Smooth muscle cell (in vitro differentiated cells): ENCODE data around the gene ZYG11A. TPM values are rescaled to one million over a fixed set of nuclear protein-coding genes. Genes with fewer than 3 reads are reported as not detected.

Experiments
- DNase-seq: peaks from one replicate; lab custom pipeline; 2025; ENCODE audit not compliant: unreplicated experiment; lab: John Stamatoyannopoulos, UW
- H2AFZ ChIP-seq: fragments of 200-600 bp; sonication (generic); 2 replicates; pipeline ENCODE4 v1.6.0; 2016; ENCODE audit warnings: antibody characterized with exemption, low read depth, mild to moderate bottlenecking
- H3F3A ChIP-seq: fragments of 200-600 bp; sonication (generic); 2 replicates; pipeline ENCODE4 v1.6.0; 2017; ENCODE audit warnings: antibody characterized with exemption, low read depth
- H3K27ac ChIP-seq: fragments of 200-600 bp; sonication (generic); 2 replicates; pipeline ENCODE4 v1.5.1; 2016; ENCODE audit warnings: low read depth, mild to moderate bottlenecking
- H3K27me3 ChIP-seq: fragments of 200-600 bp; sonication (generic); 2 replicates; pipeline ENCODE4 v1.6.1; 2016; ENCODE audit warnings: low read depth, mild to moderate bottlenecking
- H3K36me3 ChIP-seq: fragments of 200-600 bp; sonication (generic); 2 replicates; pipeline ENCODE4 v1.5.1; 2016; ENCODE audit warnings: low read depth
- H3K4me1 ChIP-seq: fragments of 200-600 bp; sonication (generic); 2 replicates; pipeline ENCODE4 v1.5.1; 2016; ENCODE audit warnings: low read depth
- H3K4me2 ChIP-seq: fragments of 200-600 bp; sonication (generic); 2 replicates; pipeline ENCODE4 v1.6.0; 2016; ENCODE audit warnings: mild to moderate bottlenecking
- H3K4me3 ChIP-seq: fragments of 200-600 bp; sonication (generic); 2 replicates; pipeline ENCODE4 v1.5.1; 2016; ENCODE audit warnings: mild to moderate bottlenecking
- H3K79me2 ChIP-seq: fragments of 200-600 bp; sonication (generic); 2 replicates; pipeline ENCODE4 v1.6.0; 2016; ENCODE audit warnings: low read depth, mild to moderate bottlenecking
- H3K9ac ChIP-seq: fragments of 200-600 bp; sonication (generic); 2 replicates; pipeline ENCODE4 v1.6.0; 2016; ENCODE audit warnings: low read depth
- H3K9me3 ChIP-seq: fragments of 200-600 bp; sonication (generic); replicated peaks from 2 replicates; pipeline ENCODE4 v1.5.1; 2016; ENCODE audit warnings: low read depth
- H4K20me1 ChIP-seq: fragments of 200-600 bp; sonication (generic); 2 replicates; pipeline ENCODE4 v1.6.0; 2016; ENCODE audit warnings: low read depth
- WGBS: methylation state at CpG from one replicate; pipeline ENCODE4 v1.1.7; 2016; ENCODE audit warnings: low lambda C conversion rate; 5-methylcytosine and 5-hydroxymethylcytosine counted together
- polyA plus RNA-seq: library from polyadenylated mRNA; unstranded; fragments of >200 nt; fragmentation: Nextera tagmentation; extraction: Ambion mirVana; gene quantifications from 2 replicates; pipeline ENCODE4 v1.2.1, GENCODE V29; 2016
- total RNA-seq: library from RNA; depleted of rRNA; stranded (reverse); fragments of >200 nt; gene quantifications from 2 replicates; pipeline ENCODE4 v1.2.3, GENCODE V29; 2014
- TF ChIP-seq, protein P1 (sequence below): fragments of 200-600 bp; sonication (generic); IDR thresholded peaks from 2 replicates; pipeline ENCODE4 v1.5.1; 2017; ENCODE audit warnings: borderline replicate concordance, mild to moderate bottlenecking, antibody characterized with exemption; ENCODE audit not compliant: insufficient read depth, poor library complexity, severe bottlenecking

Gene ZYG11A
- total and polyA plus RNA-seq, 2 experiments from 2014 or later: not detected

GRCh38 chr1:52892424-52893215 lies 50.1 kb downstream of the ZYG11A start:
- H3K79me2 ChIP-seq: no peaks in the 10 kb centered on the region
- H3F3A ChIP-seq: no peaks in the 10 kb centered on the region
- H3K9ac ChIP-seq: no peak overlapping the region
- H3K36me3 ChIP-seq: no peaks in the 10 kb centered on the region
- WGBS: 100% methylated on average over 5 of the region's 5 CpGs
- H3K9me3 ChIP-seq: no peaks in the 10 kb centered on the region
- no peak overlapping the region for H2AFZ ChIP-seq
- no peak for DNase-seq
- TF ChIP-seq, protein P1, sequence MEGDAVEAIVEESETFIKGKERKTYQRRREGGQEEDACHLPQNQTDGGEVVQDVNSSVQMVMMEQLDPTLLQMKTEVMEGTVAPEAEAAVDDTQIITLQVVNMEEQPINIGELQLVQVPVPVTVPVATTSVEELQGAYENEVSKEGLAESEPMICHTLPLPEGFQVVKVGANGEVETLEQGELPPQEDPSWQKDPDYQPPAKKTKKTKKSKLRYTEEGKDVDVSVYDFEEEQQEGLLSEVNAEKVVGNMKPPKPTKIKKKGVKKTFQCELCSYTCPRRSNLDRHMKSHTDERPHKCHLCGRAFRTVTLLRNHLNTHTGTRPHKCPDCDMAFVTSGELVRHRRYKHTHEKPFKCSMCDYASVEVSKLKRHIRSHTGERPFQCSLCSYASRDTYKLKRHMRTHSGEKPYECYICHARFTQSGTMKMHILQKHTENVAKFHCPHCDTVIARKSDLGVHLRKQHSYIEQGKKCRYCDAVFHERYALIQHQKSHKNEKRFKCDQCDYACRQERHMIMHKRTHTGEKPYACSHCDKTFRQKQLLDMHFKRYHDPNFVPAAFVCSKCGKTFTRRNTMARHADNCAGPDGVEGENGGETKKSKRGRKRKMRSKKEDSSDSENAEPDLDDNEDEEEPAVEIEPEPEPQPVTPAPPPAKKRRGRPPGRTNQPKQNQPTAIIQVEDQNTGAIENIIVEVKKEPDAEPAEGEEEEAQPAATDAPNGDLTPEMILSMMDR: no peak
- H3K4me2 ChIP-seq: no peak overlapping the region
- no peak overlapping the region for H3K4me3 ChIP-seq
- H3K4me1 ChIP-seq: no peaks in the 10 kb centered on the region
- H3K27me3 ChIP-seq: no peaks in the 10 kb centered on the region
- H4K20me1 ChIP-seq: no peaks in the 10 kb centered on the region
- no peak overlapping the region for H3K27ac ChIP-seq

GRCh38 chr1:52899445-52899894 lies 56.9 kb downstream of the ZYG11A start:
- Histone ChIP-seq H3F3A (no peaks in the 10 kb centered on the region), H3K9ac (no peak overlapping the region), H4K20me1 (no peaks in the 10 kb centered on the region), H3K36me3 (no peaks in the 10 kb centered on the region), H3K27ac (no peak overlapping the region), H3K9me3 (no peaks in the 10 kb centered on the region), H3K4me1 (no peaks in the 10 kb centered on the region), H2AFZ (no peak overlapping the region), H3K4me3 (no peak overlapping the region), H3K4me2 (no peak overlapping the region), H3K79me2 (no peaks in the 10 kb centered on the region), H3K27me3 (no peaks in the 10 kb centered on the region)
- DNase-seq: no peak
- TF ChIP-seq, protein P1: no peak
- 57% methylated on average over 4 of the region's 4 CpGs for WGBS

DNA sequence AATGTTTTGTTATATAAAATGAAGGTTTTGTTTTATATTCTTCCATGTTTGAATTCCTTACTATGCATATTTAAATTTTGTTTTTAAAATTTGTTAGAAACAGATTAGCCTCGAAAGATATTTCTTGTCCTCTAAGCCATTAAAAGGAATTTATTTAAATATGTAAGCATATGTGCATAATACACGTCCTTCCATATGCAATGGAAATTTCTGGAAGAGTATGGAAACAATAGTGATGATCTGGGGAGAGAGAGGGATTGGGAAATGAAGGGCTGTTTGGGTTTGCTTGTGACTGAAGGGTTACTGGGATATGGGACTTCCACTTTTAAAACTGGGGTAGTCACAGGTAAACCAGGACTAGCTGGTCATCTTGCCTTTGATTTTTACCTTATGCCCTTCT lies 57.8 kb downstream of the ZYG11A start:
- Histone ChIP-seq H3K27ac (no peak overlapping the region), H3K36me3 (no peaks in the 10 kb centered on the region), H4K20me1 (no peaks in the 10 kb centered on the region), H3F3A (no peaks in the 10 kb centered on the region), H3K4me2 (no peak overlapping the region), H3K79me2 (no peaks in the 10 kb centered on the region), H3K4me1 (no peaks in the 10 kb centered on the region), H3K27me3 (no peaks in the 10 kb centered on the region), H3K9ac (no peak overlapping the region), H3K9me3 (no peaks in the 10 kb centered on the region), H3K4me3 (no peak overlapping the region), H2AFZ (no peak overlapping the region)
- 81% methylated on average over 2 of the region's 2 CpGs for WGBS
- DNase-seq: no peak
- TF ChIP-seq, protein P1: no peak

- no peaks in the 10 kb centered on the region for H3K4me1 ChIP-seq
- no peaks in the 10 kb centered on the region for H3K27me3 ChIP-seq
- no peak overlapping the region for H2AFZ ChIP-seq
- no peak overlapping the region for H3K27ac ChIP-seq
- H3K4me2 ChIP-seq: no peak overlapping the region
- H3K36me3 ChIP-seq: no peaks in the 10 kb centered on the region
- H3F3A ChIP-seq: no peaks in the 10 kb centered on the region
- no peaks in the 10 kb centered on the region for H4K20me1 ChIP-seq
- no peaks in the 10 kb centered on the region for H3K9me3 ChIP-seq
- 95% methylated on average over 1 of the region's 1 CpG for WGBS
- DNase-seq: no peak
- TF ChIP-seq, protein P1: no peak
- no peak overlapping the region for H3K4me3 ChIP-seq
- H3K9ac ChIP-seq: no peak overlapping the region
- H3K79me2 ChIP-seq: no peaks in the 10 kb centered on the region
These were observed 58.8 kb downstream of the ZYG11A start for GRCh38 chr1:52901384-52901783.
